ENCODE measurements around the gene ATP5ME. TPM values are rescaled to one million over a fixed set of nuclear protein-coding genes. Genes with fewer than 3 reads are reported as not detected.

Gene ATP5ME
- total and polyA plus RNA-seq, 11 donors: 210 to 2,413 (median 800) TPM

DNA sequence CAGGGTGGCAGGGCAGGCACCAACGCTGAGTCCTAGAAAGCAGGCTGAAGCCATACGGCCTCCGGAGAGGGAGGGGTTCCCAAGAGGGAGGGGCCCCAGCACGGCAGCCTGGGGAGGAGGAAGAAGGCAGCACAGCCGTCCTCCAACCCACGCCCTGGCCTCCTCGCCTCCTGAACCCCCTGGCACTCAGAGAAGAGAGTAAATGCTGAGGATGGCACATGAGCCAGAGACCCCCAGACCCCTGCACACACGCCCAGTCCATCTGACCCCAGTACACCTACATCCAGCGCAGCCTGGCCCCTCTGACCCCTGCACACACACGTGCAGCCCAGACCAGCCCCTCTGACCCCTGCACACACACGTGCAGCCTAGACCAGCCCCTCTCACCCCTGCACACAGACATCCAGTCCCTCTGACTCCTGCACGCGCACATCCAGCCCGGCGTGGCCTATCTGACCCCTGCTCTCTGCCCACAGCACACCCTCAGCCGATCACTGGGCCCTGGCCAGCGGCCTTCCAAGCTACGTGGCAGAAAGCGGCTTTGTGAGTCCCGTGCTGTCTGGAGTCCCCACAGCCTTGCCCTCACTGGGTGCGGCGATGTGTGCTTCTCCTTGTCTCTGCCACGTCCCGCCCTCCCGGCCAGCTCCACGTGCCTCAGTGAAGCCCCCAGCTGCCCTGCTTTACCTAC is 18.5 kb downstream of the ATP5ME start:
- Histone ChIP-seq H3K9me3 (no peaks in the 10 kb centered on the region), H3K36me3 (no peaks in the 10 kb centered on the region), H3K4me1 (peaks cover 0 to 10% (median 0%) of the 10 kb centered on the region in 12 donors), H3K27ac (no peak overlapping the region), H3K4me3 (no peak overlapping the region), H3K27me3 (peaks cover 0 to 10% (median 7%) of the 10 kb centered on the region in 9 donors)
- 68 to 74% (median 71%) methylated on average over 23 to 26 of the region's 26 CpGs for WGBS, 4 donors
- TF ChIP-seq, protein P1, sequence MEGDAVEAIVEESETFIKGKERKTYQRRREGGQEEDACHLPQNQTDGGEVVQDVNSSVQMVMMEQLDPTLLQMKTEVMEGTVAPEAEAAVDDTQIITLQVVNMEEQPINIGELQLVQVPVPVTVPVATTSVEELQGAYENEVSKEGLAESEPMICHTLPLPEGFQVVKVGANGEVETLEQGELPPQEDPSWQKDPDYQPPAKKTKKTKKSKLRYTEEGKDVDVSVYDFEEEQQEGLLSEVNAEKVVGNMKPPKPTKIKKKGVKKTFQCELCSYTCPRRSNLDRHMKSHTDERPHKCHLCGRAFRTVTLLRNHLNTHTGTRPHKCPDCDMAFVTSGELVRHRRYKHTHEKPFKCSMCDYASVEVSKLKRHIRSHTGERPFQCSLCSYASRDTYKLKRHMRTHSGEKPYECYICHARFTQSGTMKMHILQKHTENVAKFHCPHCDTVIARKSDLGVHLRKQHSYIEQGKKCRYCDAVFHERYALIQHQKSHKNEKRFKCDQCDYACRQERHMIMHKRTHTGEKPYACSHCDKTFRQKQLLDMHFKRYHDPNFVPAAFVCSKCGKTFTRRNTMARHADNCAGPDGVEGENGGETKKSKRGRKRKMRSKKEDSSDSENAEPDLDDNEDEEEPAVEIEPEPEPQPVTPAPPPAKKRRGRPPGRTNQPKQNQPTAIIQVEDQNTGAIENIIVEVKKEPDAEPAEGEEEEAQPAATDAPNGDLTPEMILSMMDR (IDR thresholded peaks at IDR 0.05): no peak
- no peak for TF ChIP-seq POLR2A (IDR thresholded peaks at IDR 0.05)
- DNase-seq (peak in 2 of 5 donors; percentile 13 to 28), ATAC-seq (no peak)
- intact Hi-C loops (cut with DNase I): no loop called here

DNA sequence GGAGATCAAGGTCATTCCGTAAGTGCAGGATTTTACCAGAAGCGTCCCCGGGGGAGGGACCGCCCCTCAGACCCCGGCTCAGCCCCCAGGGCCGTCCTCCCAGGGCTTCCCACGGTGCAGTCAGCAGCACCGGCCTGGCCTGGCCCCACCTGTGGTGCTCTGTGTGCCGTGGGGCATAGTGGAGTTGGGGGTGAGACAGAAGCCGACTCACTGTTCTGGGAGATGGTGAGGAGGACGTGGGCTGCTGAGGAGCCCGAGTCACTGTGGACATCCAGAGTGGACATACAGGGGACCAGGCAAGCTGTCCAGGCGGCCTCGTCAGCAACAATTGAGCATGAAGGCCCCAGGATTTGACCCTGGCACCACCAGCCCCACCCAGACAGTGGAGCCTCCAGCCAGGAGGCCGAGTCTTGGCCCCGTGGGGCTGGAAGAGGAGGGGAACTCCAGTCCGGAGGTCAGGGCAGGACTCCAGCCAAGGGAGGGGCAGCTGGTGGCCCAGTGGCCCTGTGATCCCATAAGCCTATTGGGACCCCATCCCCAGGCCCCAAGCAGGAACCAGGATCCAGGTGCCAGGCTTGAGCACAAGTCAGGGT is 19.1 kb downstream of the ATP5ME start:
- Histone ChIP-seq H3K4me3 (no peak overlapping the region), H3K36me3 (no peaks in the 10 kb centered on the region), H3K4me1 (peaks cover 0 to 12% (median 0%) of the 10 kb centered on the region in 12 donors), H3K9me3 (no peaks in the 10 kb centered on the region), H3K27ac (no peak overlapping the region), H3K27me3 (peaks cover 5 to 16% (median 13%) of the 10 kb centered on the region in 9 donors)
- intact Hi-C loops (cut with DNase I): no loop called here
- ATAC-seq (no peak), DNase-seq (peak in 2 of 5 donors; percentile 18 to 22)
- WGBS, 4 donors: 51 to 57% (median 55%) methylated on average over 15 to 17 of the region's 17 CpGs
- TF ChIP-seq, protein P1 (IDR thresholded peaks at IDR 0.05): no peak
- no peak for TF ChIP-seq POLR2A (IDR thresholded peaks at IDR 0.05)

- Histone ChIP-seq H3K27ac (no peak overlapping the region), H3K9me3 (no peaks in the 10 kb centered on the region), H3K4me1 (peaks cover 0 to 12% (median 0%) of the 10 kb centered on the region in 12 donors), H3K4me3 (no peak overlapping the region), H3K27me3 (peaks cover 6 to 21% (median 16%) of the 10 kb centered on the region in 9 donors), H3K36me3 (no peaks in the 10 kb centered on the region)
- DNase-seq: peak in 1 of 5 donors; percentile 15
- intact Hi-C loops (cut with DNase I): no loop called here
- no peak for TF ChIP-seq POLR2A (IDR thresholded peaks at IDR 0.05)
- TF ChIP-seq, protein P1 (IDR thresholded peaks at IDR 0.05): no peak
- ATAC-seq: no peak
- WGBS, 4 donors: 91 to 95% (median 94%) methylated on average over 10 to 17 of the region's 17 CpGs
Measured at GRCh38 chr4:654503-654845, 19.6 kb downstream of the ATP5ME start.

DNA sequence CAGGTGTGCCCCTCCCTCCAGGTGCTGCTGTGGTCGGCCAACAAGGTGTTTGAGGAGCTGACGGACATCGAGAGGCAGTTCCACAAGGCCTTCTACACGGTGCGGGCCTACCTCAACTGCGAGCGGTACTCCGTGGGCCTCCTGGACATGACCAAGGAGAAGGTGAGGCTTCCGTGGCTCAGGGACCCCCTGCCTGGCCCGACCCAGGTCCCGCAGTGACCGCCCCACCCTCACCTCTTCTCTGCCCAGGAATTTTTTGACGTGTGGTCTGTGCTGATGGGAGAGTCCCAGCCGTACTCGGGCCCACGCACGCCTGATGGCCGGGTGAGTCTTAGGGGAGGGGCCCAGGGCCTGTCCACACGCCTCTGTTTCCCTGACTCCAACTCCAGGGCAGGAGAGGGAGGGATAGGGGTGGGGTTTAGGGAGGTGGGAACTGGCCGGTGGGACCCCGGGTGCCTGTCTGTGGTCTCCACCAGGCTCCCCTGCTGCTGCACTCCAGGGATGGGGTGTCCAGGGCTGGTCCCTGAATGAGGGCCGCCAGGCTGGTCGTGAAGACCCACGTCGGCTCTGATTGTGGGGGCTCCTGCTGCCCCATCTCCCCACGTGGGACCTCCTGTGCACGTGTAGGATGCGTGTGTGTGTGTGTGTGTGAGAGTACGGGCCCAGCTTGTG is 20.1 kb downstream of the ATP5ME start:
- TF ChIP-seq, protein P1 (IDR thresholded peaks at IDR 0.05): no peak
- no peak for TF ChIP-seq POLR2A (IDR thresholded peaks at IDR 0.05)
- DNase-seq: peak in 1 of 5 donors; percentile 21
- H3K4me1 ChIP-seq: peaks cover 0 to 12% (median 0%) of the 10 kb centered on the region in 12 donors
- H3K27me3 ChIP-seq: peaks cover 6 to 26% (median 16%) of the 10 kb centered on the region in 9 donors
- no peak for ATAC-seq
- H3K36me3 ChIP-seq: no peaks in the 10 kb centered on the region
- H3K4me3 ChIP-seq: no peak overlapping the region
- WGBS, 4 donors: 79 to 91% (median 87%) methylated on average over 20 to 29 of the region's 29 CpGs
- no peak overlapping the region for H3K27ac ChIP-seq
- no peaks in the 10 kb centered on the region for H3K9me3 ChIP-seq
- intact Hi-C loops (cut with DNase I): no loop called here

All from heart left ventricle (tissue), 16 donors.